Spleen (tissue), 7 donors: ENCODE measurements around the gene LIPT2.

Source experiments
- POLR2A ChIP-seq, 3 donors: fragments of 450-650 bp; IDR thresholded peaks; one replicate each; pipeline ENCODE4 v1.5.1; 2017; ENCODE audit warnings: antibody characterized with exemption in 3 of 3, mild to moderate bottlenecking in 1 of 3
- POLR2AphosphoS5 ChIP-seq, 3 donors: sonication (generic); formaldehyde crosslinking; IDR thresholded peaks; one replicate each; pipeline ENCODE4 v1.5.1; 2017; ENCODE audit warnings: antibody characterized with exemption in 3 of 3
- TF ChIP-seq, protein P1 (sequence below), 11 experiments: fragments of 200-600 bp in 7 of 11; fragments of 450-650 bp in 4 of 11; sonication (generic) in 4 of 11; IDR thresholded peaks in 8 of 11; conservative IDR thresholded peaks in 3 of 11; 1 replicate in 7 of 11; 2 replicates in 4 of 11; pipeline versions ENCODE4 v1.4.0 to v1.8.0; 2016 to 2021; ENCODE audit warnings: antibody characterized with exemption in 11 of 11, inconsistent platforms in 4 of 11, mild to moderate bottlenecking in 1 of 11
- donor health status: DM: no; HTN: no; CAD: no; lungs with moderate emphysema.
- donor health status: DM: no; HTN: no; CAD: no.
- donor health status: DM: no; HTN: no; CAD: no.

DNA sequence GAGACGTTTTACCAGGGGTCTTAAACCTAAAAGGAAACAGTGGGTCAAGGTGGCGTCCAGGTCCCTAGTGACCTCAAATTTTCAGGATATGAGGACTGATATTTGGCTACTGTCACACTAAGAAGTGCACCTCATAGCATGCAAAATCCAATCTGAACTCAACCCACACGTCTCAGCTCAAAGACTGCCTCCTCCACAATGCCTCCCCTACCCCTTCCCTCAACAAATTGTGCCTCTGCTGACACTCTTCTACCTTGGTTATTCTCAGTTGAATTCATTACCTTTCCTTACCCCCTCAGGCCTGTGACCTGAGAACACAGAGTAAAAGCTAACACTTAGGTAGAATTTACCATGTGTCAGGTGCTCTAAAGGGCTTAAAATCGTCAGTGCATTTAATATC, 12.4 kb upstream of the LIPT2 start:
- TF ChIP-seq POLR2AphosphoS5 (IDR thresholded peaks at IDR 0.05) (no peak), POLR2A (IDR thresholded peaks at IDR 0.05) (no peak)
- TF ChIP-seq, protein P1, sequence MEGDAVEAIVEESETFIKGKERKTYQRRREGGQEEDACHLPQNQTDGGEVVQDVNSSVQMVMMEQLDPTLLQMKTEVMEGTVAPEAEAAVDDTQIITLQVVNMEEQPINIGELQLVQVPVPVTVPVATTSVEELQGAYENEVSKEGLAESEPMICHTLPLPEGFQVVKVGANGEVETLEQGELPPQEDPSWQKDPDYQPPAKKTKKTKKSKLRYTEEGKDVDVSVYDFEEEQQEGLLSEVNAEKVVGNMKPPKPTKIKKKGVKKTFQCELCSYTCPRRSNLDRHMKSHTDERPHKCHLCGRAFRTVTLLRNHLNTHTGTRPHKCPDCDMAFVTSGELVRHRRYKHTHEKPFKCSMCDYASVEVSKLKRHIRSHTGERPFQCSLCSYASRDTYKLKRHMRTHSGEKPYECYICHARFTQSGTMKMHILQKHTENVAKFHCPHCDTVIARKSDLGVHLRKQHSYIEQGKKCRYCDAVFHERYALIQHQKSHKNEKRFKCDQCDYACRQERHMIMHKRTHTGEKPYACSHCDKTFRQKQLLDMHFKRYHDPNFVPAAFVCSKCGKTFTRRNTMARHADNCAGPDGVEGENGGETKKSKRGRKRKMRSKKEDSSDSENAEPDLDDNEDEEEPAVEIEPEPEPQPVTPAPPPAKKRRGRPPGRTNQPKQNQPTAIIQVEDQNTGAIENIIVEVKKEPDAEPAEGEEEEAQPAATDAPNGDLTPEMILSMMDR (IDR thresholded peaks at IDR 0.05 in 8 of 11, conservative IDR thresholded peaks at IDR 0.05 in 3 of 11): no peak
